SK-N-SH treated with all-trans-retinoic acid at 6 μM for 48 hours (cell line): ENCODE data around the gene ANKRD28.

Experiments
- OSR1 ChIP-seq: fragments of 250-450 bp; sonication (Bioruptor Pico); IDR thresholded peaks from 2 replicates; pipeline ENCODE4 v1.8.0; 2022; ENCODE audit warnings: moderate library complexity, mild to moderate bottlenecking, inconsistent platforms
- TOX ChIP-seq: fragments of 250-450 bp; sonication (Bioruptor Pico); IDR thresholded peaks from 2 replicates; pipeline ENCODE4 v1.8.0; 2021; ENCODE audit warnings: mild to moderate bottlenecking, moderate library complexity, borderline replicate concordance
- ZFP3 ChIP-seq: fragments of 250-450 bp; sonication (Bioruptor Pico); IDR thresholded peaks from 2 replicates; pipeline ENCODE4 v1.5.0; 2020; ENCODE audit warnings: mild to moderate bottlenecking, moderate library complexity
- ZNF565 ChIP-seq: fragments of 450-650 bp; formaldehyde crosslinking; conservative IDR thresholded peaks from 2 replicates; pipeline ENCODE4 v1.5.0; 2020; ENCODE audit warnings: low read depth, mild to moderate bottlenecking, moderate library complexity

- TF ChIP-seq ZFP3 (CRISPR knock-in tag) = no peak
- no peak for TF ChIP-seq ZNF565
- TF ChIP-seq OSR1 (CRISPR knock-in tag) = no peak
- TF ChIP-seq TOX (CRISPR knock-in tag) = no peak
These were observed 66.8 kb downstream of the ANKRD28 start for GRCh38 chr3:15731024-15731423.
